IPS-11a (cell line): ENCODE results near the gene ATP5PF.
"Not testable (repeated sequence)": the region's sequence is repeated elsewhere in the genome, so short reads cannot be mapped to it uniquely, and the experiment has no call there.

Experiments used
- H3K4me3 ChIP-seq: one replicate; pipeline ENCODE4 v1.5.1; 2013; ENCODE audit warnings: low read depth, low read length, control low read depth

Gene ATP5PF, protein sequence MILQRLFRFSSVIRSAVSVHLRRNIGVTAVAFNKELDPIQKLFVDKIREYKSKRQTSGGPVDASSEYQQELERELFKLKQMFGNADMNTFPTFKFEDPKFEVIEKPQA

DNA sequence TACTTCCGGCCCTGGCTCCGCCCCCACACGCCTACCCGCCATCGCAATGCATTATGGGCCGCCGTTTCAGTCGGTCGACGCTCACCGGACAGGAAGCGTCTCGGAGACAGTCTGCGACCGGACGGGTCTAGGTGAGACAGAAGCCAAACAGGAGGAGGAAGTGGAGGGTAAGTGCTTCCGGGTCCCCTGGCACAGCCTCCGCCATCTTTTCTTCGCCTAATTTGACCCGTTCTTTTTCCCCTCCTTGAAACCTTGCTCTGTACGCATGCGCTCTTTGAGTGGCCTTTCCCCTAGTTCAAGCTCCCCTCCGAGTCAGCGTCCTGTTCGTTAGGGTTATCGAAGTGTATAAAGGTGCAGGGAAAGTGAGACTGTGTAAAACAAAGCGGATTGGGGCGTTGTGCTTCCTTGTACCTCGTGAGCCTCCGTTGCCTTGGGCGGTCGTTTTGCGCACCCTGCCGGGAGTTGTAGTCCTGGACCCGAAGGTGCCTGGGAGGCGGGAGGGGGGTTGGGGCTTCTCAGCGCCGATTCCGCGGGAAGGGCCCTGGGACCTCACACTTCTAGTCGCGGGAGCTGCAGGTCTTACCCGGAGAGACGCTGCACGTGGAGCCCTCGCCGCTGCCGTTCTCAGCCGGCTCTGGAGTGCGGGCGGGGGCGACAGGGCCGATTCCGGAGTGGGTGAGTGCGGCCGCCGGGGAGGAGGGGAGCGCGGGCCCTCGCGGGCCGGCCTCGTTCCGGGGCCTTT, at the start of gene ATP5PF, which contains the start of gene GABPA:
ATP5PF (minus strand) TSS at position 1 of the 742 bp plus-strand sequence. CDS start 5,110 bp downstream, outside the sequence.
GABPA (plus strand) TSS at position 69 of the 742 bp plus-strand sequence. CDS start 6,627 bp downstream, outside the sequence.
- H3K4me3 ChIP-seq = peak within 1 kb of the TSS; percentile 98

DNA sequence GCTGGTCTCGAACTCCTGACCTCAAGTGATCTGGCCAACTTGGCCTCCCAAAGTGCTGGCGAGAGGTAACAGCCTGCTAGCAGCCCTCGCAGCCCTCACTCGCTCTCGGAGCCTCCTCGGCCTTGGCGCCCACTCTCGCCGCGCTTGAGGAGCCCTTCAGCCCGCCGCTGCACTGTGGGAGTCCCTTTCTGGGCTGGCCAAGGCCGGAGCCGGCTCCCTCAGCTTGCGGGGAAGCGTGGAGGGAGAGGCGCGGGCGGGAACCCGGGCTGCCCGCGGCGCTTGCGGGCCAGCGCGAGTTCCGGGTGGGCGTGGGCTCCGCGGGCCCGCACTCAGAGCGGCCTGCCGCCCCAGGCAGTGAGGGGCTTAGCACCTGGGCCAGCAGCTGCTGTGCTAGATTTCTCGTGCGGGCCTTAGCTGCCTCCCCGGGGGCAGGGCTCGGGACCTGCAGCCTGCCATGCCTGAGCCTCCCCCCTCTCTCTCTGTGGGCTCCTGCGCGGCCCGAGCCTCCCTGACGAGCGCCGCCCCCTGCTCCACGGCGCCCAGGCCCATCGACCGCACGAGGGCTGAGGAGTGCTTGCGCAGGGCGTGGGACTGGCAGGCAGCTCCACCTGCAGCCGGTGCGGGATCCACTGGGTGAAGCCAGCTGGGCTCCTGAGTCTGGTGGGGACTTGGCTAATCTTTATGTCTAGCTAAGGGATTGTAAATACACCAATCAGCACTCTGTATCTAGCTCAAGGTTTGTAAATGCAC, 43.6 kb upstream of the ATP5PF start:
- not testable (repeated sequence) for H3K4me3 ChIP-seq

DNA sequence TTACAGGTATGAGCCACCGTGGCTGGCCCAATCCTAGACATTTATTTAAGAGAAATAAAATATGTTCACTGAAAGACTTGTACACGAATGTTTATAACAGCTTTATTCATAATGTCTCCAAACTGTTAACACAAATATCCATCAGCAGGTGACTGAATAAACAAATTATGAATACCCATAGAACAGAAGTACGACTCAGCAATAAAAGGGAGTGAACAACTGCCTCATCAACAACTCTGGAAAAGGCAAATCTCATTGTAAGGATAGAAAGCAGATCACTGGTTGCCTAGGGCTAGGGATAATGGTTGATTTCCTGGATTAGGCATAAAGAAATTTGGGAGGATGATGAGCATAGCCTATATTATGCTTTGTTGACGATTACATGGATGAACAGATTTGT, 41.7 kb upstream of the ATP5PF start:
- no peak overlapping the region for H3K4me3 ChIP-seq

DNA sequence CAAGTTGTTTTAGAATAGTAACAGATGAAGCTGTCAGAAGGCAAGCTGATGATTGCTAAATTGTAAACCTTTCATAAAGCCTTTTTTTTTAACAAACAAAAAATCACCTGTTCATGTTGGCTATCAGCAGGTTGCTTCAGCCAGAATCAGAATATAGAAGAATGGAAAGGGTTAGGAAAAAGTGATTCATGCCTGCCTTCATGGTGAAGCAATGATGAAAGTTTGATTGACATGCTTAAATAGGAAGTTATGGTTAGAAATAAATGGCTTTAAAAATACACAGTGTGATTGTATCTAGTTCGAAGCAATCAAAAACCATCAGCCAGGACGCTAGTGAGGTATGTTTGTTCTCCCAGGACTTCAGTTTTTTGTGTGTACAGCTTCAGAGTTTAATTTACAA, 38.0 kb upstream of the ATP5PF start:
- H3K4me3 ChIP-seq = no peak overlapping the region

DNA sequence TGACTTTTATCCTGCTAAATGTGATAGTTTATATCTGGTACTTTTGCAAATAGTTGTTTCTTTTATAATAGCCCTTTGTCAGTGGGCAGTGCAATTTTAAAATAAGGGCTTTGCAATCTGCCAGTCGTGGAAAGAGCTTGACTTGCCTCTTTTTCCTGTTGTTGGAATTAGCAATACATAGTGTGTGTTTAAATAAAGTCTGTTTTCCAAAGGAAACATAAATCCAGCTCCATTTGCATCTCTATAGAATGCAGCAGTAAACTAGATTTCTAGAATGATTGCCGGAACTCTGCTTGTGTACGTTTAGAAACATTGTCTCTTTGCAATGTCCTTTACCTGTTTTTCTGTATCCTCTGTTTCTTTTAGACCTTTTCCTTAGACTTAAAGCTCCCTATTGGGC, 33.2 kb upstream of the ATP5PF start:
- no peak overlapping the region for H3K4me3 ChIP-seq

DNA sequence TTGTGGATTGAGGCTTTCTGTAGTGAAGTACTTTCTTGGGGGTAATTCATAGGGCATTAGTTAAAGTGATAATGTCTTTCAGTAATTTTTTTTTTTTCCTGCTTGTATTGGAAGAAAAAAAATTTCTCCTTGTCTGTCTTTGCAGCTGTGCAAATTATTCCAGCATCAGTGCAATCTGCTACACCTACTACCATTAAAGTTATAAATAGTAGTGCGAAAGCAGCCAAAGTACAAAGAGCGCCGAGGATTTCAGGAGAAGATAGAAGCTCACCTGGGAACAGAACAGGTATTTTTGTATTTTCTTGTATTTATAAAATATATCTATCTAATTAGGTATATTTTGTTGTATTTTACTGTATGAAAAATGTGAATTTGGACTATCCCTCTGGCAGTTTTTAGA, 29.4 kb upstream of the ATP5PF start:
- H3K4me3 ChIP-seq = no peak overlapping the region

DNA sequence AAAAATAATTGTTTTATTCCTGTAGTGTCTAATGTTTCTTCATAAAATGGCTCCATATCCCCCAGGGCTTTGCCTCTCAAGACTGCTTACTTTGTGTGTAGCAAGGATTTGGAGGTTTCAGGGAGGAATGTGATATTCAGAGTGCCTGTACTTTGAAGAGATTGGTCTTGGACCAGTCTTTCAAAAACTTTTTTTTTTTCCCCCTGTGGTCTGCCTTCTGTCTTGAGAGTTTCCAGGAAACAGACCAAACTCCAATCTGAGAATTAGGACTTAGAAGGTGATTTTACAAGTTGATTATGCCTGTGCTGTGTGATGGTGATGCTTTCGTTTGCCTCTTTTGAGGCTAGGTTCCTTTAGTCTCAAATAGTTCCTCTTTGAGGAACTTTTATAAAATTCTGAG, 26.0 kb upstream of the ATP5PF start:
- no peak overlapping the region for H3K4me3 ChIP-seq

DNA sequence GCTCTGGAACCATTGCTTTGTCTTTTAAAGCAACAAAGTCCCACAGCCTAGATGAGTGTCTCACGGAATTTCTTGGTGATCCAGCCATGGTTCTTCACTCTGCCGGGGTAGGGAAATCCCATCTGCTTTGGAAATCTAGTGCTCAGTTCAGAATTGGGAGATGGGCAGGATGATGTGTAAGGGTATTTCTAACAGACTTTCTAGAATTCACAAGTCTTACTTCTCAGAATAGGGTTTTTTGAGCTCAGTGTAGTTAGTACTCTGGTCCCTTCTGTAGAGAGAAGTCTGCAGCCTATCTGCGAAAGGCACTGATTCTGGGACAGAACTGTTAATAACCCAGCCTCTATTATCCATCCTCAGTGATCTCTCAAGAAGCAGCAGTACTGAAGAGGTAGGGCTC, 25.4 kb upstream of the ATP5PF start:
- H3K4me3 ChIP-seq = no peak overlapping the region

DNA sequence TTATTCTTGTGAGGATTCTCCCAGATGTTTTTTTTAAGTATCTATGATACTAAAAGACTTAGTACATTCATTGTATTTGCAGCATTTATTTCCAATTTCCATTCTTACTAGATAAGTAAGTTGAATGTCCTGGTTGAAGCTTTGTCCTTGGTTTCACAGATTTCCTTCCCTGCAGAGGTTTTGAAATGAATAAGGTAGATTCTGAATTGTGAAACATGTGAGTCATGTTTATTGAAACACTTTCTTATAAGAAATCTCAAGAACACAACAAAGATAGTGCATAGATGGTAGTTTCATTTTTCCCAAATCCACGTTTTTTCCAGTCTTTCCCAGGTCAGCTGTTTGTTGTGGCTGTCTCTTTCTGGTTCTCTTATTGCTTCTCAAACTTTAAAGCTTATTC, 24.9 kb upstream of the ATP5PF start:
- H3K4me3 ChIP-seq = no peak overlapping the region

DNA sequence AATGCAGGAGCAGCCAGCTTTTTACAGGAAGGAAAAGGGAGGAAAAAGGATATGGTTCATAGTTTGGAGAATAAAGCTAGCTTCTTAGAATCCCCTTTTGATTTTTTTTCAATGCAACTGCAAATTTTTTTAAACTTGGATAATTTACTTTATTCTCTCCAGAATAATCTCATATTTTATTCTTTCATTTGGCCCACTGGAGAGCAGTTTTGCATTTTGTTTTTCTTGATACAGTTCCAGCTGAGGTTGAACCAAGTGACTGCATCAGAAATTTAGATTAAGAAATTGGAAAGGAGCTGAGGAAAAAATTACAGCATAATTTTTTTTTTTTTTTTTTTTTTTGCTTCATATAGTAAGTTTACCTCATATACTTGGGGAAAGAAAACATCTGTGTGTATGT, 22.8 kb upstream of the ATP5PF start:
- H3K4me3 ChIP-seq = no peak overlapping the region

DNA sequence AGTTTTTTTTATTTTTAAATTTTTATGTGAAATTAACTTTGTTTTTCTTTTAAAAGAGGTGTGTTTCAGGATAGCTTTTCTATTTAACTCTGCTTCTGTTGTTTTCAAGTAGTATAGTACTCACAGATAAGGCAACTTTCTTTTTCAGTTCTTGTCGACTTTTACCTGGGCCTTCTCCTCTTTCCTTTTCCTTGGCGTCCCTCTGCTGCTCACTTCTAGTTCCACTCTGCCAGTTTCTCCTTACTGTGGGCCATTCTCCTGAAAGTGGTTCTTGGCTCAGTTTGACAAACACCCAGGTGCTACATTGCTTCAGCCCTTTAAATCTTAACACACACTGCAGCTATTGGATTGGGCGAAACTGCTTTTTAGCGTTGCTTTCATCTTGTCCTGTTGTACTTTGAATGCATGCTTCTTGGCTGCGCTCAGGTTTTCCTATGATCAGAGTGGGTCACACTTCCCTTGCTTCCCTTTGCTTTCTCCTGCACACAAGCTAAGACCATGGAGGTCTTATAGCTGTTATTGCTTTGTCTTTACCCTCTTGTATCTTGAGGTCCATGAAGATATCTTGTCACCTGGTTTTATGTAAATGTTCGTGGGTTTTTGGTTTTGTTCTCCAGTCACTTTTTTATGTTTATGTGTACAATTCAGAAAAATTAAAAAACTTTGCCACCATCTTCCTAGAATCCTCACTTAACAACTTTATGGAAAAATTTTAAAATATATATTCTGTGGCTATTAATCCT, 21.7 kb upstream of the ATP5PF start:
- H3K4me3 ChIP-seq = no peak overlapping the region

DNA sequence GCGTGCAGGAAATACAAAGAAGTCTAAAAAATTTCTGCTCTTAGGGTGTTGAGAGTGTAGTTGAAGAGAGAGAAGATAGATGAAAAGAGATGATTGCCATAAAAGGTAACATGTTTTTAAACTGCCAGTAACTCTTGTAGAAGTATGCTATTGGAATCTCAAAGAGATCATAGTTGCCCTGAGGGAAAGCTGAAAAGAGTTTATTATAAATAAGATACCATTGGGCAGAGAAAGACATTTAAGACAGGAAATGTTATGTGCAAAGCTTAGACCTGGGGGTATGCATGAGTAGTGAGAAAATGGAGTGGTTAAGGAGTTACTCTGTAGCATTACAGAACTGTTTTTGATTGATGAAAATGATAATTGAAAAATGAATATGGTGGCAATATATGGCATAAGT, 17.7 kb upstream of the ATP5PF start:
- no peak overlapping the region for H3K4me3 ChIP-seq

DNA sequence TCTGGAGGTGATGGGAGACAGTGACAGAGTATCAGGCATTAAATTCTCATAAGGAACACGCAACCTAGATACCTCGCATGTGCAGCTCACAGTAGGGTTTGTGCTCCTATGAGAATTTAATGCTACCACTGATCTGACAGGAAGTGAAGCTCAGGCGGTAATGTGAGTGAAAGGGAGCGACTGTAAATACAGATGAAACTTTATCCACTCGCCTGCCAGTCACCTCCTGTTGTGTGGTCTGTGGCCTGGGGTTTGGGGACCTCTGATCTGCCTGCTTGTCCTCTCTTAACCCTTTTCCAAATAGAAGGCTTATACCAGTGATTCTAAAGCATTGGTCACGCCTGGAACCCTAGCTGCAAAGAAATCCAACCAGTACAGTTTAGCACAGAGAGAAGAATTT, 15.4 kb upstream of the ATP5PF start:
- H3K4me3 ChIP-seq = no peak overlapping the region

DNA sequence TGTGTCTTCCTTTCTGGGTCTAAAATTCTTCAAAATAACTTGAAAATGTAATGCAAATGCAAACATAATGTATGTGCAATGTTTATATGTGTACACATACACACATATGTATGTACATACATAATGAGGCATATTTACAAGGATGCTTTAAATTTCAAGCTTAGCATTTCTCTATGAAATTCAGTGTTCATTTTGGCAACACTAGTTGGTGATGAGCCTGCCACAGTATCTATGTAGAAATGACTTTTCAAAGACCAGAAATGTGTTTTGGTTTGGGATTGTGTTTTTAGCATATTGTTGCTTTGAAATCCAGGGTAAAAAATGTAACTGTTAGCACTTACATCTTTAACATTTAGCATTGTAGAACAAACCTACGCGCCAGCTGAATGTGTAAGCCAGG, 10.2 kb upstream of the ATP5PF start:
- no peak overlapping the region for H3K4me3 ChIP-seq

DNA sequence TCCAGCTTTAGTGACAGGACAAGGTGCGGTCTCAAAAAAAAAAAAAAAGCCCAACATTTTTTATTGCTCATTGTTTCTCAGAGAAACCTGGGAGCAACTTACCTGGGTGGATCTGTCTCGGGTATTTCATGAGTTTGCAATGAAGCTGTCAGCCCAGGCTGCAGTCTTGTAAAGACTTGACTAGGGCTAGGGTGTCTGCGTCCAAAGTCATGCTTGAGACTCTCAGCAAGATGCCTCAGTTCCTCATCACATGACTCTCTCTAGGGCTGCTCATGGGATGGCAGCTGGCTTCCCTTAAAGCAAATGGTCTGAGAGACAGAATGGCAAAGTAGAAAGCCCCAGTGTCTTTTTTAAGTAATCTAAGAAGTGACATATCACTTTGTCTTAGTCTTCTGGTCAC, 8.2 kb upstream of the ATP5PF start:
- H3K4me3 ChIP-seq = no peak overlapping the region

DNA sequence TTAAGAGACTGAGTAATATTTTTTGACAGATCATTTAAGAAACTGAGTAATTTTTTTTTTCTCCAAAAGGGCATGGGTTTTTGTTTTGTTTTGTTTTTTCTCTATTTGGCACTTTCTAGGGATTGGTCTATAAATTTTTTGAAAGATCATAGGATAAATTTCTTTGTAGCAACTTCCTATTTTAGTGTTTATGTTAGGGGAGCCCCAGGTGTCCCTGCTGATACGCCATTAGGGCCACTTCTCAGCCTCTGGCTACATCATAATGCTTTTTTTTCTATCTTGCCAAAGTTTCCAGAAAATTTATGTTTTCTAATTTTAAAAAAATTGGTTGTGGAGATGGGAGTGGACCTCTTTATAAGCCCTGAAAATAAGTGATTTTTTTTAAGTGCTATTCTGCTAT, 2.7 kb upstream of the ATP5PF start:
- H3K4me3 ChIP-seq = no peak overlapping the region

DNA sequence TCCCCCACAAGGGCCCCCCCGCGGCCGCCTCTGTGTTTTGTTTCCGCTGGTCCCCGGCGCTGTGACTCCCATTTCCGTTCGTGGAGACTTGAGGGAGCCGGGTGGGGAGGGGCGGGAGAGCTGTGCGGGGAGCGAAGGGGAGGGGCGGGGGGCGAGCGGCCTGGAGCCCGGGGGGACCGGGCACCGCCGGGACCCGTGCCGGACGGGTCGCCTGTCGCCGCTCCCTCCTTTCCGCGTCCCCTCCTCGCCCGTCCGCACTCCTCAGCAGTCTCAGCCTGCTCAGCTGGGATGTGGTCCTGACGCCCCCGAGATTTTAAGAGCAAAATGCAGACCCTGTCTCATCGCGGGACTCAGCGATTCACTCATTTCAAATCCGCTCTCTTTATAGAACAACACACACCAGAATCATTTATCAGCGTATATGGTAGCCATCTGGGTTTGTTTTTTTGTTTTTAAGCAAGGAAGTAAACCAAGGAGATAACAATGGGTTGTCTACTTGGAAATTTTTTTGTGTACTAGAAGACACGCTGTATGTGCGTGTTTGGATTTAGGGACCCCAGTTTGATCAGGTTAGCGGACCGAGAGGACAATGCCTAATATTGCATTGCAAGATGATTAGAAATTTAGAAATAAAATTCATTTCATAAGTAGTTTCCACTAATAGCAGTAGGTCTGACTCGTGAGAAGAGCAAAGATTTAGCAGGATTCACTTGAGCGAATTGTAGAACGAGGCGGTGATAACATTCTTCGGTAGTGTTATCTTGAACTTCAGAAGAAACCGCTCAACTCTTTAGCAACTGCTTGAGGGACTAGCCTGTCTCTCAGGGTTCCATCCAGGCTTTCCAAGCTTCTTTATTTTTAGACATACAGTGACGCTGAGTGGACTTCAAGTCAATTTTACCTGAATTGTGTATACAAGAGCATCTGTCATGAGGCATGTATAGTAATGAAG, 1.2 kb upstream of the ATP5PF start:
- peak overlapping the region; percentile 98 for H3K4me3 ChIP-seq

DNA sequence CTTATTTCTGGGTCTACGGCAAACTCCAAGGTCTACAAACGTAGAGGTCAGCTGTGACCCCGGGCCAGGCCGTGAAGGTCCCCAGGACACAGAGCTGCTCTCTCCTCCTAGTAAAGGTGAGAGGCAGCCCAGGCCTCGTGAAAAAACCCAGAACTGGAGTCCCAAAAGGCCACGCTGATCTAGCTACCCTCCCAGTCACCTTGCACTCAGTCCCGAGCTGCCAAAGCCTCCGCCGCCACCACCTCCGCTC, 125 bp downstream of the ATP5PF start:
- H3K4me3 ChIP-seq = peak overlapping the region; percentile 98

DNA sequence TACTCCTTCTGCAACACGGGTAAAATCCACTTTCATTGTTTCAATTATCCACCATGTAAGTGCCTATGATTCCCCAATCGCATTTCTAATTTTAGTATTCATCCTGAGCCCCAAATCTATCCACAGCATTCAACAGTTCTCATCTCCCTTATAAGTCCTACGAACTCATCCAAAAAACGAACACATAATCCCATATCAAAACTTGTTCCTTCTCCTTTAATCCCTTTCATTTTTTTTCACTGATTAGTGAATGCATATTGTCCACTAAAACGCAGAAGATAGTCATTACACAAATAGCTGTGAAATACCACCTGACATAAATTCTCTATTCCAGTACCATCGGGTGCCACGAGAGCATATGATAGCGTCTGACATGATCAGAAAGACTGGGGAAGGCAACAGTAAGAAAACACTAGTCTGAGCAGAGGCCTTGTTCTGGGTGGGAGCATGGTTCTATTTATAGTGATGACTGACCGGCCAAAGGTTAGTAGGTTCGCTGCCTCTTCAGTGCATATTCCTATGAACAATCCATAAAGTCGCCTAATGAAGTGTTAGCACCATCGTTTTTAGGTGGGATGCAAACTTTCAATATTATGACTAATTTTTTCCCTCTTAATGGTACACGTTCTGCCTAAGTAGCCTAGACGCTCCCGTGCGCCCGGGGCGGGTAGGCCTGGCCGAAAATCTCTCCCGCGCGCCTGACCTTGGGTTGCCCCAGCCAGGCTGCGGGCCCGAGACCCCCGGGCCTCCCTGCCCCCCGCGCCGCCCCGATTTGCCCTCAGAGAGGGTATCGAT, 648 bp downstream of the ATP5PF start:
- H3K4me3 ChIP-seq = peak overlapping the region; percentile 98
